ENCODE data around the gene CACNA1I.

The CACNA1I gene

DNA sequence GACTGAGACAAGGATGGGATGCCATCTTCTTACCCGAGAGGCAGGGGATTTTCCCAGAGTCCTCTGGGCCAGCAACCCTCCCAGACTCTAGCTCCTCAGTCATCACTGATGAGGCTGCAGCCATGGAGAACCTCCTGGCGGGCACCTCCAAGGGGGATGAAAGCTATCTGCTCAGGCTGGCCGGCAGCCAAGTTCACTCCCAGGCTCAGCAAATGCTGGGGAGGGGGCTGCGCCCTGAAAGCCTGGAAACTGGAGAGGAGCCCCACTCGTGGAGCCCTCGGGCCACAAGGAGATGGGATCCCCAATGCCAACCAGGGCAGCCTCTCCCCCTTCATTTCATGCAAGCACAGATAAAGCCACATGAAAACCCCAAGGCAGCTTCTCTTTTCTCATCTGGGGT is 75.0 kb downstream of the CACNA1I start:
- no peak for DNase-seq
- no peaks in the 10 kb centered on the region for H3K36me3 Mint-ChIP-seq (ENCODE audit: low read depth)
- peaks cover 10% of the 10 kb centered on the region for H3K27me3 Mint-ChIP-seq (ENCODE audit: low read depth, poor library complexity)
- peaks cover 59% of the 10 kb centered on the region for H3K4me1 Mint-ChIP-seq
- TF ChIP-seq, protein P1, sequence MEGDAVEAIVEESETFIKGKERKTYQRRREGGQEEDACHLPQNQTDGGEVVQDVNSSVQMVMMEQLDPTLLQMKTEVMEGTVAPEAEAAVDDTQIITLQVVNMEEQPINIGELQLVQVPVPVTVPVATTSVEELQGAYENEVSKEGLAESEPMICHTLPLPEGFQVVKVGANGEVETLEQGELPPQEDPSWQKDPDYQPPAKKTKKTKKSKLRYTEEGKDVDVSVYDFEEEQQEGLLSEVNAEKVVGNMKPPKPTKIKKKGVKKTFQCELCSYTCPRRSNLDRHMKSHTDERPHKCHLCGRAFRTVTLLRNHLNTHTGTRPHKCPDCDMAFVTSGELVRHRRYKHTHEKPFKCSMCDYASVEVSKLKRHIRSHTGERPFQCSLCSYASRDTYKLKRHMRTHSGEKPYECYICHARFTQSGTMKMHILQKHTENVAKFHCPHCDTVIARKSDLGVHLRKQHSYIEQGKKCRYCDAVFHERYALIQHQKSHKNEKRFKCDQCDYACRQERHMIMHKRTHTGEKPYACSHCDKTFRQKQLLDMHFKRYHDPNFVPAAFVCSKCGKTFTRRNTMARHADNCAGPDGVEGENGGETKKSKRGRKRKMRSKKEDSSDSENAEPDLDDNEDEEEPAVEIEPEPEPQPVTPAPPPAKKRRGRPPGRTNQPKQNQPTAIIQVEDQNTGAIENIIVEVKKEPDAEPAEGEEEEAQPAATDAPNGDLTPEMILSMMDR (IDR thresholded peaks at IDR 0.05), result no peak
- no peaks in the 10 kb centered on the region for H3K9me3 Mint-ChIP-seq
- H3K4me3 Mint-ChIP-seq, result no peak overlapping the region
- H3K27ac Mint-ChIP-seq, result no peak overlapping the region

DNA sequence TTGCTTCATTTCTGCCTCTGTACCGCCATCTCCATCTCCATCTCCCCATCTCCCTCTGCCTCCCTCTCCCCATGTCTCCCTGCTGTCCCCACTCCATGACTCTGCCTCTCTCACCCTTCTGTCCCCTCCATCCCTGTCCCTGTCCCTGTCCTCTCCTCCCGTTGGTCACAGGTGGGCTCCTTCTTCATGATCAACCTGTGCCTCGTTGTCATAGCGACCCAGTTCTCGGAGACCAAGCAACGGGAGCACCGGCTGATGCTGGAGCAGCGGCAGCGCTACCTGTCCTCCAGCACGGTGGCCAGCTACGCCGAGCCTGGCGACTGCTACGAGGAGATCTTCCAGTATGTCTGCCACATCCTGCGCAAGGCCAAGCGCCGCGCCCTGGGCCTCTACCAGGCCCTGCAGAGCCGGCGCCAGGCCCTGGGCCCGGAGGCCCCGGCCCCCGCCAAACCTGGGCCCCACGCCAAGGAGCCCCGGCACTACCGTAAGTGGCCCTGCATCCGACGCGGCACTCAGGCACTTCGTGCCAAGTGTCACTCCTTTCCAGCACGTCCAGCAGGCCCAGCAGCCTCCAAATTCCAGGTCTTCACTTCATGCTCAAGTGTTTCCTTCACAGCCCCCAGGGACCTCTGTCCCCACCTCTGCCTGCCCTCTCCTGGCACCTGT is 76.0 kb downstream of the CACNA1I start:
- no peaks in the 10 kb centered on the region for H3K36me3 Mint-ChIP-seq (ENCODE audit: low read depth)
- H3K4me1 Mint-ChIP-seq, result peaks cover 68% of the 10 kb centered on the region
- TF ChIP-seq, protein P1 (IDR thresholded peaks at IDR 0.05), result no peak
- no peak overlapping the region for H3K4me3 Mint-ChIP-seq
- H3K27ac Mint-ChIP-seq, result peak overlapping the region; percentile 86
- DNase-seq, result no peak
- H3K9me3 Mint-ChIP-seq, result no peaks in the 10 kb centered on the region
- H3K27me3 Mint-ChIP-seq (ENCODE audit: low read depth, poor library complexity), result peaks cover 8% of the 10 kb centered on the region

DNA sequence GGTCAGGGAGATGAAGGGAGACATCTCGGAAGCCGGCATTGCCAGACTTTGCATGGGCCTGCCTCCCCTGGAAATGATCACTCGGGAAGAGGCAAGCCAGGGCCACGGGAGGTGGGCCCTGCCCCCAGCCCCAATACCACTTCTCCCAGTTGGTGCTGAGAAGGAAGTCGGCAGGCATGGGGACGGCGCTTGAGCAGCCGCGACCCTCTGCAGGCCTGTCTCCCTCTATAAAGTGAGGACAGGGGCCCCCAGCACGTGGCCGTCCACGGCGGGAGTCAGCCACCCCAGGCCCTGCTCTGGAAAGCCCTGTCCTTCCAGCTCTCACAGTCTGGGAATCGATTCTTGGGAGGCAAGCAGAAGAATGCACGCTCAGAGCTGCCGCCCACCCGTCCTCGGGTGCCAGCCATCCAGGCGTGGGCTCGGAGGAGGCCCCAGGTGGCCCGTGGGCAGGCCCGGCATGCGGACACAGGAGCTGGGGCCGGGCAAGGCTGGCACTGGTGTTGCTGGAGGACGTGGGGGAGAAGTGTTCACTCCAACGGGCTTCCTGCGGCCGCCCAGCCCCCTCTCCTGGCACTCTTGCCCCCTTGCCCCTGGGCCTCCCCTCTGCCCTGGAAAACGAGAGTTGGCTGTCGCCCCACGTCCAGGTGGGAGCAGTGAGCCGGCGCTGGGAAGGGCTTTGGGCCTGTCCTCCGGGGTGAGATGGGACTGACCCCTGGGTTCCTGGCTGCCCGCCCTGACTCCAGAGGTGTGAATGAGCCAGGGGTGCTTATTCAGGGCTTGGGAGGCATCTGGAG is 77.5 kb downstream of the CACNA1I start:
- Mint-ChIP-seq H3K27ac (peak overlapping the region; percentile 95), H3K9me3 (no peaks in the 10 kb centered on the region), H3K27me3 (ENCODE audit: low read depth, poor library complexity) (peaks cover 2% of the 10 kb centered on the region), H3K4me3 (no peak overlapping the region), H3K4me1 (peaks cover 64% of the 10 kb centered on the region), H3K36me3 (ENCODE audit: low read depth) (no peaks in the 10 kb centered on the region)
- DNase-seq, result peak; percentile 54
- TF ChIP-seq, protein P1 (IDR thresholded peaks at IDR 0.05), result no peak

DNA sequence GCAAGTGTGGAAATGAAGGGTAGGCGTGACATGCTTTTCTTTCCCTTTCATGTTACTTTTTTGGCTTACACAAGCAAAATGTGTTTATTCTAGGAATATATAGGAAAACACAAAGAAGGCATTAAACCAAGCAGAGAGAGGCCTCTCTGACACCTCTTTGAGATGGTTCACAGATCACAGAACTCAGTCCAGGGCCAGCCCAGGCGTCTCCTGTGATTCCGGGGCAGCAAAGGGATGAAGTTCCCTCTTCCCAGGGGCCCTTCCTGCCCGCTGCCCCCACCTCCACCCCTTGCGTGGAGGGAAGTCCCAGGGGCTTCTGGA is 78.0 kb downstream of the CACNA1I start:
- TF ChIP-seq, protein P1 (IDR thresholded peaks at IDR 0.05), result no peak
- Mint-ChIP-seq H3K27ac (peak overlapping the region; percentile 95), H3K36me3 (ENCODE audit: low read depth) (no peaks in the 10 kb centered on the region), H3K9me3 (no peaks in the 10 kb centered on the region), H3K27me3 (ENCODE audit: low read depth, poor library complexity) (no peaks in the 10 kb centered on the region), H3K4me1 (peaks cover 64% of the 10 kb centered on the region), H3K4me3 (no peak overlapping the region)
- peak; percentile 46 for DNase-seq

DNA sequence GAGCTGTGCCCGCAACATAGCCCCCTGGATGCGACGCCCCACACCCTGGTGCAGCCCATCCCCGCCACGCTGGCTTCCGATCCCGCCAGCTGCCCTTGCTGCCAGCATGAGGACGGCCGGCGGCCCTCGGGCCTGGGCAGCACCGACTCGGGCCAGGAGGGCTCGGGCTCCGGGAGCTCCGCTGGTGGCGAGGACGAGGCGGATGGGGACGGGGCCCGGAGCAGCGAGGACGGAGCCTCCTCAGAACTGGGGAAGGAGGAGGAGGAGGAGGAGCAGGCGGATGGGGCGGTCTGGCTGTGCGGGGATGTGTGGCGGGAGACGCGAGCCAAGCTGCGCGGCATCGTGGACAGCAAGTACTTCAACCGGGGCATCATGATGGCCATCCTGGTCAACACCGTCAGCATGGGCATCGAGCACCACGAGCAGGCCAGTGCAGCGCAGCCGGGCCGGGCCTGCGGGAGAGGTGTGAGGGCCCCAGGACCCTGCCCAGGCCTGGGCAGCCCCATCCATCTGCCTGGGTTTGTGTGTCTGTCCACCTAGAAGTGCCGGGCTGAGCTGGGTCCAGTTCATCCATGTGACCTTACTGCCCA is 79.0 kb downstream of the CACNA1I start:
- H3K36me3 Mint-ChIP-seq (ENCODE audit: low read depth), result no peaks in the 10 kb centered on the region
- H3K4me1 Mint-ChIP-seq, result peaks cover 66% of the 10 kb centered on the region
- no peaks in the 10 kb centered on the region for H3K9me3 Mint-ChIP-seq
- peak overlapping the region; percentile 7 for H3K4me3 Mint-ChIP-seq
- no peak overlapping the region for H3K27ac Mint-ChIP-seq
- no peak for DNase-seq
- TF ChIP-seq, protein P1 (IDR thresholded peaks at IDR 0.05), result no peak
- no peaks in the 10 kb centered on the region for H3K27me3 Mint-ChIP-seq (ENCODE audit: low read depth, poor library complexity)
